T-cell (primary cell): ENCODE data around the gene RSU1. TPM values are rescaled to one million over a fixed set of nuclear protein-coding genes. Genes with fewer than 3 reads are reported as not detected.
A peak's percentile ranks its signal among the peaks of the same experiment; 100 is the strongest.

Experiments used
- ATAC-seq, 4 experiments: fragments of 200-7000 bp in 3 of 4; fragments of 150-1000 bp in 1 of 4; cut with Tn5 transposase; replicated peaks in 1 of 4; 1 replicate in 3 of 4; 2 replicates in 1 of 4; pipeline ENCODE4 v1.10.0; 2021; ENCODE audit warnings: moderate library complexity in 3 of 4, mild to moderate bottlenecking in 2 of 4, moderate number of reproducible peaks in 1 of 4
- CTCF ChIA-PET, 2 donors: fragments of 300-600 bp; sonication (Branson Sonifier 250); formaldehyde crosslinking; loops; one replicate each; lab custom pipeline; 2022; ENCODE audit warnings: antibody characterized with exemption in 2 of 2; lab: Charles Lee
- POLR2A ChIA-PET, 2 donors: fragments of 300-600 bp; sonication (Branson Sonifier 250); formaldehyde crosslinking; loops; one replicate each; lab custom pipeline; 2022; ENCODE audit warnings: antibody characterized with exemption in 2 of 2; lab: Charles Lee
- DNase-seq, 35 experiments: peaks; one replicate each; pipeline versions ENCODE4 v3.0.0 to v3.0.0-alpha.2; 2013 to 2023
- H3K27ac ChIP-seq: one replicate; pipeline ENCODE4 v1.5.1; 2013; ENCODE audit warnings: low read length
- H3K27me3 ChIP-seq, 2 experiments: replicated peaks in 1 of 2; 1 replicate in 1 of 2; 2 replicates in 1 of 2; pipeline versions ENCODE4 v1.6.1 to v1.7.0; 2013; ENCODE audit warnings: low read length in 1 of 2, mixed read lengths in 1 of 2; ENCODE audit not compliant: control insufficient read depth in 2 of 2, insufficient read depth in 2 of 2; ENCODE audit errors: extremely low read depth in 1 of 2
- H3K36me3 ChIP-seq, 2 donors: 1 replicate in 1 of 2; 2 replicates in 1 of 2; pipeline versions ENCODE4 v1.6.1 to v1.7.0; 2013; ENCODE audit warnings: low read length in 1 of 2; ENCODE audit not compliant: control insufficient read depth in 2 of 2, insufficient read depth in 1 of 2; ENCODE audit errors: extremely low read depth in 1 of 2
- H3K4me1 ChIP-seq, 2 experiments: 1 replicate in 1 of 2; 2 replicates in 1 of 2; pipeline versions ENCODE4 v1.6.1 to v1.7.0; 2013; ENCODE audit warnings: low read length in 2 of 2, mixed read lengths in 1 of 2; ENCODE audit not compliant: insufficient read depth in 2 of 2, control insufficient read depth in 1 of 2; ENCODE audit errors: extremely low read depth in 1 of 2
- H3K4me3 ChIP-seq, 2 donors: 1 replicate in 1 of 2; 2 replicates in 1 of 2; pipeline versions ENCODE4 v1.5.1 to v1.7.0; 2013; ENCODE audit warnings: mild to moderate bottlenecking in 2 of 2, low read length in 1 of 2, moderate library complexity in 1 of 2; ENCODE audit not compliant: control insufficient read depth in 1 of 2; ENCODE audit errors: extremely low read depth in 1 of 2
- H3K9me3 ChIP-seq: 2 replicates; pipeline ENCODE4 v1.7.0; 2013
- H3K27ac Mint-ChIP-seq, 2 donors: one replicate each; pipeline ENCODE4 v1.8.0; 2020 to 2021; ENCODE audit warnings: mild to moderate bottlenecking in 2 of 2, mixed read lengths in 2 of 2
- H3K27me3 Mint-ChIP-seq, 2 donors: one replicate each; pipeline ENCODE4 v1.8.0; 2021 to 2022; ENCODE audit warnings: mixed read lengths in 2 of 2
- H3K36me3 Mint-ChIP-seq: one replicate; pipeline ENCODE4 v1.8.0; 2021; ENCODE audit warnings: mixed read lengths
- H3K4me1 Mint-ChIP-seq, 3 donors: one replicate each; pipeline ENCODE4 v1.8.0; 2020 to 2022; ENCODE audit warnings: mixed read lengths in 3 of 3, mild to moderate bottlenecking in 1 of 3
- H3K4me3 Mint-ChIP-seq, 3 donors: one replicate each; pipeline ENCODE4 v1.8.0; 2020 to 2022; ENCODE audit warnings: mild to moderate bottlenecking in 3 of 3, mixed read lengths in 3 of 3, moderate library complexity in 3 of 3
- H3K9me3 Mint-ChIP-seq, 3 donors: one replicate each; pipeline ENCODE4 v1.8.0; 2020 to 2022; ENCODE audit warnings: mixed read lengths in 3 of 3
- WGBS: methylation state at CpG from one replicate; pipeline ENCODE4 v1.1.5; 2013; ENCODE audit warnings: missing lambda C conversion rate; ENCODE audit not compliant: insufficient coverage; 5-methylcytosine and 5-hydroxymethylcytosine counted together
- total RNA-seq, 35 experiments: library from RNA in 6 of 35; stranded (reverse) in 6 of 35; fragments of 120-200 nt in 1 of 35; gene quantifications; one replicate each; pipeline versions ENCODE4 v1.2.1 to v1.2.4 and lab custom pipeline; 2013 to 2026

RSU1 gene
- total RNA-seq, 5 donors from 2014 or later (not counting 1 experiment from before 2014, with no cell fraction given), result 49.5 to 60.4 (median 58.1) TPM

DNA sequence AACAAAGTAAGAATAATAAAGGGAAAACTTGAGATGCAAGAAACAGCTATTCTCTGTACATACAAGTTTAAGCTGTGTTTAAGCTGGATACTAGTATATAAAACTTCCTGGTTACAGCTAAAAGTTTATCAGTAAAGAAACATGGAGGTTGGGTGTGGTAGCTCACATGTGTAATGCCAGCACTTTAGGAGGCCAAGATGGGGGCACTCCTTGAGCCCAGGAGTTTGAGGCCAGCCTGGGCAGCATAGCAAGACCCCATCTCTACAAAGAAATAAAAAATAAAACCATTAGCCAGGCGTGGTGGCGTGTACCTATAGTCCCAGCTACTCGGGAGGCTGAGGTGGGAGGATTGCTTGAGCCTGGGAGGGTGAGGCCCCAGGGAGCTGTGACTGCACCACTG, 3.2 kb downstream of the RSU1 start:
- Mint-ChIP-seq H3K4me3 (no peak overlapping the region), H3K9me3 (no peaks in the 10 kb centered on the region), H3K27ac (no peak overlapping the region), H3K27me3 (no peaks in the 10 kb centered on the region), H3K36me3 (peaks cover 19% of the 10 kb centered on the region), H3K4me1 (peaks cover 57 to 63% (median 60%) of the 10 kb centered on the region in 3 donors)
- whole genome bisulfite sequencing, result no CpG with 5 or more reads among the region's 3 CpGs
- POLR2A ChIA-PET, result no interaction called here
- no peak overlapping the region for H3K4me3 ChIP-seq
- CTCF ChIA-PET, result interaction anchor here (0.6 to 1.6 kb wide), 9 partner anchors 8 to 486 kb away, joined by 3 to 8 read pairs (median 3); no protein-coding TSS in a partner anchor
- ATAC-seq, result no peak
- no peak for DNase-seq
- no peaks in the 10 kb centered on the region for H3K9me3 ChIP-seq
- no peaks in the 10 kb centered on the region for H3K27me3 ChIP-seq
- peaks cover 14 to 31% of the 10 kb centered on the region in 2 experiments for H3K4me1 ChIP-seq
- H3K36me3 ChIP-seq, result peaks cover 0 to 6% of the 10 kb centered on the region in 2 donors
- H3K27ac ChIP-seq, result no peak overlapping the region

- POLR2A ChIA-PET, result interaction anchor here in 1 of 2 donors (0.9 kb wide), 1 partner anchor 832 kb away, joined by 3 read pairs; the partner anchor contains the start of gene STAM
- no peak overlapping the region for H3K4me3 ChIP-seq
- no peaks in the 10 kb centered on the region for H3K9me3 ChIP-seq
- Mint-ChIP-seq H3K27ac (no peak overlapping the region), H3K4me3 (no peak overlapping the region), H3K9me3 (no peaks in the 10 kb centered on the region), H3K36me3 (peaks cover 22% of the 10 kb centered on the region), H3K27me3 (no peaks in the 10 kb centered on the region), H3K4me1 (peaks cover 54 to 62% (median 57%) of the 10 kb centered on the region in 3 donors)
- H3K27ac ChIP-seq, result no peak overlapping the region
- no peak for DNase-seq
- H3K4me1 ChIP-seq, result peaks cover 9 to 25% of the 10 kb centered on the region in 2 experiments
- WGBS, result no CpG with 5 or more reads among the region's 4 CpGs
- no peak for ATAC-seq
- CTCF ChIA-PET, result interaction anchor here (0.5 to 1.6 kb wide), 8 partner anchors 23 to 1879 kb away, joined by 3 to 5 read pairs (median 4); no protein-coding TSS in a partner anchor
- H3K27me3 ChIP-seq, result no peaks in the 10 kb centered on the region
- peaks cover 0 to 6% of the 10 kb centered on the region in 2 donors for H3K36me3 ChIP-seq
Observed at GRCh38 chr10:16812676-16813075, 4.5 kb downstream of the RSU1 start.

GRCh38 chr10:16811765-16812164, 5.5 kb downstream of the RSU1 start:
- no peak overlapping the region for H3K4me3 Mint-ChIP-seq
- H3K36me3 Mint-ChIP-seq, result peaks cover 28% of the 10 kb centered on the region
- Histone ChIP-seq H3K4me1 (peaks cover 8 to 22% of the 10 kb centered on the region in 2 experiments), H3K27me3 (no peaks in the 10 kb centered on the region), H3K9me3 (no peaks in the 10 kb centered on the region), H3K36me3 (peaks cover 0 to 6% of the 10 kb centered on the region in 2 donors), H3K4me3 (no peak overlapping the region), H3K27ac (no peak overlapping the region)
- WGBS, result 90% methylated on average over 4 of the region's 6 CpGs
- POLR2A ChIA-PET, result interaction anchor here in 1 of 2 donors (0.6 kb wide), 1 partner anchor 80 kb away, joined by 3 read pairs; no protein-coding TSS in a partner anchor
- ATAC-seq (no peak), DNase-seq (no peak)
- H3K4me1 Mint-ChIP-seq, result peaks cover 49 to 62% (median 57%) of the 10 kb centered on the region in 3 donors
- CTCF ChIA-PET, result interaction anchor here (0.6 to 0.7 kb wide), 2 partner anchors 18 to 909 kb away, joined by 3 read pairs; no protein-coding TSS in a partner anchor
- H3K27ac Mint-ChIP-seq, result no peak overlapping the region
- no peaks in the 10 kb centered on the region for H3K9me3 Mint-ChIP-seq
- no peaks in the 10 kb centered on the region for H3K27me3 Mint-ChIP-seq

DNA sequence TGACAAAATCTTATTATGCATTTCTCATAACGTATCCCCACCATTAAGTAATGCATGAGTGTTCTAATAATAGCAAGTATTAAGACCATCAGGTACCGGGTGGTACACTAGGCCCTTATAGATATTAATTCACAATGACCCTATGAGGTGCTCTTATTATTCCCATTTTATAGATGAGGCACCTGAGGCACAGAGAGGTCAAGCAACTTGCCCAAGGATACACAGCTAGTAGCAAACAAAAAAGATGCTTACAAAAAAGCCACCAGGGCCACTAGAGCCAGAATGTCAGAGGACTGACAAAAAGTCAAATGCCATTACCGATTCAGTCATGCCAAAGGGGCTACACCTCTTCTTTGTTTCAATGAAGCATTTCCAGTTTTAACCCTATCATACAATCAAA, 5.9 kb downstream of the RSU1 start:
- no peak for DNase-seq
- Histone ChIP-seq H3K4me3 (no peak overlapping the region), H3K27me3 (no peaks in the 10 kb centered on the region), H3K27ac (no peak overlapping the region), H3K9me3 (no peaks in the 10 kb centered on the region), H3K36me3 (peaks cover 0 to 6% of the 10 kb centered on the region in 2 donors), H3K4me1 (peaks cover 4 to 17% of the 10 kb centered on the region in 2 experiments)
- Mint-ChIP-seq H3K36me3 (peaks cover 28% of the 10 kb centered on the region), H3K4me3 (no peak overlapping the region), H3K27me3 (no peaks in the 10 kb centered on the region), H3K4me1 (peaks cover 47 to 58% (median 54%) of the 10 kb centered on the region in 3 donors), H3K27ac (no peak overlapping the region), H3K9me3 (no peaks in the 10 kb centered on the region)
- 100% methylated on average over 1 of the region's 3 CpGs for WGBS
- POLR2A ChIA-PET, result interaction anchor here in 1 of 2 donors (0.6 kb wide), 1 partner anchor 79 kb away, joined by 3 read pairs; no protein-coding TSS in a partner anchor
- CTCF ChIA-PET, result interaction anchor here (0.6 to 0.7 kb wide), 2 partner anchors 18 to 909 kb away, joined by 3 read pairs; no protein-coding TSS in a partner anchor
- ATAC-seq, result no peak

GRCh38 chr10:16809074-16809718, 8.0 kb downstream of the RSU1 start:
- Mint-ChIP-seq H3K27ac (peak overlapping the region in 1 of 2 donors; percentile 16), H3K4me3 (no peak overlapping the region), H3K9me3 (peaks cover 0 to 3% (median 0%) of the 10 kb centered on the region in 3 donors), H3K27me3 (no peaks in the 10 kb centered on the region), H3K36me3 (peaks cover 26% of the 10 kb centered on the region), H3K4me1 (peaks cover 34 to 37% (median 36%) of the 10 kb centered on the region in 3 donors)
- ATAC-seq, result peak; percentile 50 to 62 (median 56)
- ChIA-PET POLR2A (no interaction called here), CTCF (interaction anchor here (0.7 to 1.4 kb wide), 4 partner anchors 8 to 907 kb away, joined by 3 to 15 read pairs (median 7); partner anchors contain the start of gene RSU1 (in 1 of the 2))
- Histone ChIP-seq H3K4me3 (no peak overlapping the region), H3K4me1 (peaks cover 0 to 3% of the 10 kb centered on the region in 2 experiments), H3K36me3 (peaks cover 0 to 5% of the 10 kb centered on the region in 2 donors), H3K9me3 (no peaks in the 10 kb centered on the region), H3K27ac (no peak overlapping the region), H3K27me3 (no peaks in the 10 kb centered on the region)
- 80% methylated on average over 4 of the region's 6 CpGs for WGBS
- peak in 26 of 35 experiments; percentile 7 to 69 (median 28) for DNase-seq

- Mint-ChIP-seq H3K27ac (no peak overlapping the region), H3K4me3 (no peak overlapping the region), H3K27me3 (no peaks in the 10 kb centered on the region), H3K4me1 (peaks cover 45 to 52% (median 50%) of the 10 kb centered on the region in 3 donors), H3K9me3 (peaks cover 0 to 3% (median 0%) of the 10 kb centered on the region in 3 donors), H3K36me3 (peaks cover 32% of the 10 kb centered on the region)
- Histone ChIP-seq H3K4me3 (no peak overlapping the region), H3K27me3 (no peaks in the 10 kb centered on the region), H3K9me3 (no peaks in the 10 kb centered on the region), H3K27ac (no peak overlapping the region), H3K36me3 (no peaks in the 10 kb centered on the region), H3K4me1 (peaks cover 0 to under 1% of the 10 kb centered on the region in 2 experiments)
- no peak for DNase-seq
- ChIA-PET CTCF (interaction anchor here in 1 of 2 donors (0.6 kb wide), 2 partner anchors 27 to 403 kb away, joined by 4 read pairs; no protein-coding TSS in a partner anchor), POLR2A (no interaction called here)
- no CpG with 5 or more reads among the region's 4 CpGs for WGBS
- ATAC-seq, result no peak
Observed at GRCh38 chr10:16804123-16804522, 13.1 kb downstream of the RSU1 start.
